Measurements from ENCODE around the gene PDLIM5. TPM values are rescaled to one million over a fixed set of nuclear protein-coding genes. Genes with fewer than 3 reads are reported as not detected.
"Not testable (repeated sequence)": the region's sequence is repeated elsewhere in the genome, so short reads cannot be mapped to it uniquely, and the experiment has no call there.

PDLIM5 gene
- total RNA-seq, 1 donor from 2014 or later: 1,169 TPM

DNA sequence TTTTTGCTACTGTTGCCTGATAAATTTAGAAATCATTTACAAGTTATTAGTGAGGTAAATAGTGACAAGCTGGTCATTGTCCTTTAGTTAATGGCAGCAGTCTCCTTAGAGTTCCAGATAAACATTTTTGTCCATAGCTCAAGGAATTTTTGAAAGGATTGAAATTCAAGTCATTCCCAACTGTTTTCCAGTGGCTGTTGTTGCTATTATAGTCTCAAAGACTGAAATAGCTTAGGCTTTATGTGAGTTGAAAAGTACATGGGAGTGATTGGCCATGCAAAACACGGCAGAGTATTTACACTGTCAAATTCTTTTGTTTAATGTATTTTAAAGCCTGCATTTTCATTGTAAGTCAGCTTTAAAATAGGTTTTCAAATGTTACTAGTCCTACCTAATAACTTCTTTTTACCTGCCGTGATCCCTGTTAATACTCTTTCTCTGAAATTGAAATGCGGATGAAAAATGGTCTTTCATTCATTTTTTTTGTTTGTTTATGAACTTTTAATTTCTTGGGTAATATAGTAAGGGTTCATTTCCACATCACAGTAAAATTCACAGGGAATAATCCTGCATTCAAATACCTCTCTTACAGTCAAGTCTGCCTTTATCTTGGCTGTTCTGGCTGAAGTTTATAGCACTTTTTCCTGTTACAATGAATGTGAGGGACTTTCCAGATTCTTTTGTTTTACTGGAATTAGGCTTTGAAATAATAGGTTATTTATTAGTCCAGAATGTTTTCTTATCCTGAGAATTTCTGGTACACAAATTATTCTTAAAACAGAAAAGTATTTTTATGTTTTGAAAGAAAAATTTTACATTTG is 85.1 kb downstream of the PDLIM5 start:
- intact Hi-C loops (cut with micrococcal nuclease): no loop called here
- DNase-seq (no peak), ATAC-seq (no peak)

- DNase-seq: no peak
- no peak for ATAC-seq
- intact Hi-C loops (cut with micrococcal nuclease): no loop called here
These were observed 86.3 kb downstream of the PDLIM5 start for GRCh38 chr4:94537921-94538628.

DNA sequence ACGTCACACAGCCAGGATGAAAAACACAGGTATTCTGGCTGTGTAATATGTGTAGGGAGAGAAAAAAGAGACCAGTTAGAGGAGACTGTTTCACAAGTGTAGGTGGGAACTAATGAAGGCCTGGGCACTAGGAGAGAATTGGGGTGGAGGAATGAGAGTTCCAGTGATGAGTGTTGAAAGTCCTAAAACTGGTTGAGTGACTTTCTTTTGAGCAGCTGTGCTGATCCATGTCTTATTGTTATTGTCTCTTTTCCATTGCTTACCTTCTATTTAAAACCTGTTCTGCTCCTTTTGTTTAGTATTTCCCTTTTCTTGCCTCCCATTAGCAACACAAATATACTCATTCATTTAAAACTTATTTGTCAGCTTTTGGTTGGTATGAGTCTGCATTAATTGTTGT is 88.7 kb downstream of the PDLIM5 start:
- DNase-seq: no peak
- no peak for ATAC-seq
- intact Hi-C loops (cut with micrococcal nuclease): loop anchor here (10.0 kb wide), 1 partner anchor 86 kb away; the partner anchor contains the start of gene PDLIM5

DNA sequence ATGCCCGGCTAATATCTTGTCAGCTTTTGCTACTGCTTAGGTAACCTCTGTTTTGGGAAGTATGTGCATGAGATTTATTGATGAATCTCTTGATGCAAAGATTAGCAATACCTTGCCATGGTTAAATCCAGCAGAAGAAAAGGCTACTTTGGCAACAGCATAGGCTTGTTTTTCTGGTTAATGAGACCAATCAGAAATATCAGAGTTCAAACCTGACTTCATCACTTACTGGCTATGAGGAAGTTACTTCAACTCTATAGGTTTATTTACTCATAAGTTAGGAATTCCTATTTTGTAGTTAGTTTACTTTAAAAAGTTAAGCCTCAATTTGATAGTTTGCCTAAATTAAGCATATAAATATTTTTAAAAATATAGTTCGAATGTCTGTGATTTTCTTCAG is 93.1 kb downstream of the PDLIM5 start:
- intact Hi-C loops (cut with micrococcal nuclease): loop anchor here (10.0 kb wide), 1 partner anchor 90 kb away; the partner anchor contains the start of gene PDLIM5
- no peak for ATAC-seq

GRCh38 chr4:94545296-94545695 is 93.6 kb downstream of the PDLIM5 start:
- intact Hi-C loops (cut with micrococcal nuclease): loop anchor here (10.0 kb wide), 1 partner anchor 90 kb away; the partner anchor contains the start of gene PDLIM5
- no peak for ATAC-seq

More for the DNA sequence above, 93.1 kb downstream of the PDLIM5 start:
- DNase-seq: no peak

DNA sequence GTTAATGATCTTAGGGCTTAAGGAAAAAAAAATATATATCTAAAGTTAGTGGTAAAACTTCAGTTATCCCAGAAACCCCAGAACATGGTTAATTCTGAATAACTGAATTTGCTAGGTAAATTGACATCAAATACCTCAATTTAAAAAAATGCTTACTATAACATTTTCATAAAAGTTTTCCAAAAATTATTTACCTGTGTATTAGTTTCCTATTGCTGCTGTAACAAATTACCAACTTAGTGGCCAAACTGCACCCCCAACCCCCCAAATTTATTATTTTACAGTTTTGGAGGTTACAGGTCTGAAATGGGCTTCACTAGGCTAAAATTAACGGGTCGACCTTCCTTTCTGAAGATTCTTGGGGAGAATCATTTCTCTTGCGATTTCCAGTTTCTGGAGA is 95.2 kb downstream of the PDLIM5 start:
- ATAC-seq (no peak), DNase-seq (no peak)
- intact Hi-C loops (cut with micrococcal nuclease): loop anchor here (10.0 kb wide), 1 partner anchor 92 kb away; the partner anchor contains the start of gene PDLIM5

More at GRCh38 chr4:94545296-94545695, 93.6 kb downstream of the PDLIM5 start:
- no peak for DNase-seq

GRCh38 chr4:94548571-94548970 is 96.8 kb downstream of the PDLIM5 start:
- DNase-seq (no peak), ATAC-seq (peak; percentile 75)
- intact Hi-C loops (cut with micrococcal nuclease): loop anchor here (10.0 kb wide), 1 partner anchor 94 kb away; the partner anchor contains the start of gene PDLIM5

DNA sequence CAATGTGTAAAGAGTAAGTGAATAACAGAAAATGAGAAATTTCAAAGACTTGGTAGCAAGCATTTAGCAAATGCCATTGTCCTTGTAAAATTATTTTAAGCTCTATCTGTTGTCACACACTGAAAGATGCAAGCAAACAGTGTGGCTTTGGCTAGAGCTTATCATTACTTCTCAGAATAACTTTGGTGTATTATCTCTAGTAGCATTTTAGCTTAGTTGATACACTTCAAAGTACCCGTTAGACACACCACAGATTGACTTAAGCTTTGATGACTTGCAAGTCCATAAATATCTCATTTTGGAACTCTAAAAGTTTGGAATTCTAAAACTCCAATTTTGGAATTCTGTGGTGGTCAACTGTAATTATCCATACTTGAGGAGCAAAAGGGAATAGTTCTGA is 98.6 kb downstream of the PDLIM5 start:
- intact Hi-C loops (cut with micrococcal nuclease): no loop called here
- no peak for DNase-seq
- ATAC-seq: peak; percentile 70

DNA sequence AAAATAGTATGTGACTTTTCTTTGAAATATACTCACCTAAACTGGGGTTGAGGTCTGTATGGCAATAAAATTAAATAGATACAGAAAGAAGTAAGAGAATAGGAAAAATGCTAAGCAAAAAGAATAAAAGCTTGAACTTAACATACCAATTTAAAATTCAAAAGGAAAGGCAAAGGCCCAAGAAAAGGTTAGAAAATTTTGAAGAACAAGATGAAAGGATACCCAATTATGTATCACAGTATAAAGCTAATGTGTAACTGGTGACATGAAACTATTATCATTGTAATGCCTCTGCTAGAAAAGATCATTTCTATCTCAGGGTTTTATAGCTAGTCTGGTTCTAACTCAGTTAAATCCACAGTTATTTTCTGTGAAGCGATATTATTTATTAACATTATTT is 99.1 kb downstream of the PDLIM5 start:
- DNase-seq (no peak), ATAC-seq (no peak)
- intact Hi-C loops (cut with micrococcal nuclease): no loop called here

DNA sequence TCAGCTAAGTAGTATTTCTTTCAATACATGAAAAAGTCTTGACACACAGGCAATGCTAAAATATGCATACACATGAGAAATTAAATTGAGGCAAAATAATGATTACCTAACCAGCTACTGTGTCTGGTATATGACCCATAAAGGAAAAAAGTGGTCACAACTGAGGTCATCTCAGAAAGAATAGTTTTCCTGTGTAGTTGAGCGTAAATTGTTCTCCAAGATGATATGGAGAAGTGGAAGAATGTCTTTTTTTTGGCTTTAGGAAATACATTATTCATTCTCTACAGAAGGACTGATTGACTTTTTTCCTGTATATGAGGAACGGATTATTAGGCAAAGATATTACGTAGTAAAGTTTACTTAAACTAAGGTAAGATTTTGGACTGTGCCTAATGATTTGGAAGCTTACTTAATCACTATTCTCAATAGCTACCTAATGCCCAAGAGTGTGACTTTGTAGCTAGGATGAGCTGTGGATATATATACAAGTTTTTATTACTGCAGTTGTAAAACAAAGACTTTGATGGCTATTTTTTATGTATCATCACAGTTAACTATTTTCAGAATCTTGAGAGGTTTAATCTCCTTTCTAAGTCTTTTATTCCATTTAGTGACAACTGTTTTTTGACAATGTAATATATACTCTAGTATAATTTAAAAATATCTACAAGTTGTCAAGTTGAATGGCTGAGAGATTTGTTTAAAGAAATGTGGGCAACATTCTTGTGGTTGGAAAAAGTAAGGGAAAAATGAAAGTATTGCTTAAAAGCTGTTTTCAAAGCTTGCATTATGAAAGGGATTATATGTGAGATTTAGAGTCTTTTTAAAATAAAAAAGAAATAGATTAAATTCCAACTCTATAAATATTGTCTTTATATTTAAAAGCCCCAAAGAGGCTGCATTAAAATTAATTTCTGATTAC is 100.2 kb downstream of the PDLIM5 start:
- intact Hi-C loops (cut with micrococcal nuclease): no loop called here
- DNase-seq: no peak

DNA sequence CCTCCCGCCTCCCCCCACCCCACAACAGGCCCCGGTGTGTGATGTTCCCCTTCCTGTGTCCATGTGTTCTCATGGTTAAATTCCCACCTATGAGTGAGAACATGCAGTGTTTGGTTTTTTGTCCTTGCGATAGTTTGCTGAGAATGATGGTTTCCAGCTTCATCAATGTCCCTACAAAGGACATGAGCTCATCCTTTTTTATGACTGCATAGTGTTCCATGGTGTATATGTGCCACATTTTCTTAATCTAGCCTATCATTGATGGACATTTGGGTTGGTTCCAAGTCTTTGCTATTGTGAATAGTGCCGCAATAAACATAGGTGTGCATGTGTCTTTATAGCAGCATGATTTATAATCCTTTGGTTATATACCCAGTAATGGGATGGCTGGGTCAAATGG is 104.3 kb downstream of the PDLIM5 start:
- ATAC-seq; DNase-seq; intact Hi-C loops (cut with micrococcal nuclease): not testable (repeated sequence)

More for the DNA sequence above, 100.2 kb downstream of the PDLIM5 start:
- no peak for ATAC-seq

DNA sequence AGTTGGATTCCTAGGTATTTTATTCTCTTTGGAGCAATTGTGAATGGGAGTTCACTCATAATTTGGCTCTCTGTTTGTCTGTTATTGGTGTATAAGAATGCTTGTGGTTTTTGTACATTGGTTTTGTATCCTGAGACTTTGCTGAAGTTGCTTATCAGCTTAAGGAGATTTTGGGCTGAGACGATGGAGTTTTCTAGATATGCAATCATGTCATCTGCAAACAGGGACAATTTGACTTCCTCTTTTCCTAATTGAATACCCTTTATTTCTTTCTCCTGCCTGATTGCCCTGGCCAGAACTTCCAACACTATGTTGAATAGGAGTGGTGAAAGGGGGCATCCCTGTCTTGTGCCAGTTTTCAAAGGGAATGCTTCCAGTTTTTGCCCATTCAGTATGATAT is 105.9 kb downstream of the PDLIM5 start:
- DNase-seq; ATAC-seq; intact Hi-C loops (cut with micrococcal nuclease): not testable (repeated sequence)

DNA sequence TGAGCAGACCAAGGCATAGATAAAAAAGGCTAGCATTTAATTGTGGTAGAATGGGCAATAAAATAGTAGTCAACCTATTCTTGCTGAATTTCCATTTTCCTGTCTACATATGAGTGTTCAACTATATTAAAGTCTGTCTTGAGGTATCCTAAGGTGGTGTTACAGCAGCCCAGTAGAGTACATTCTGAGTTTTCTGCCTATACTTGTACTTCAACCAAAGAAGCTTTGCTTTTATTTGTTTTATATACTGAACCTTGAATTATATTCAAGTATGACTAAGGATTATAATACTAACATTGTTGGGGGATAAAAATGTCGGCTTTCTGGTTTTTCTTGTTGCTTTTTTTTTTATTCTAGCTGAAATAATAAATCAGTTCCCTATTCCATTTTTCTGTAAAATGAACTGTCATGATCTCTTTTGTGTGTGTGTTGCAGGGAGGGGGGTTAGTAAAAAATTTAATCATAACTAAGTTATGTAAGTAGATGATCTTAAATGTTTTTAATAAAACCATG is 106.7 kb downstream of the PDLIM5 start:
- ATAC-seq (no peak), DNase-seq (no peak)

GRCh38 chr4:94559351-94559806 is 107.6 kb downstream of the PDLIM5 start:
- intact Hi-C loops (cut with micrococcal nuclease): no loop called here
- DNase-seq: no peak
- peak; percentile 3 for ATAC-seq

More for the DNA sequence above, 106.7 kb downstream of the PDLIM5 start:
- intact Hi-C loops (cut with micrococcal nuclease): no loop called here

DNA sequence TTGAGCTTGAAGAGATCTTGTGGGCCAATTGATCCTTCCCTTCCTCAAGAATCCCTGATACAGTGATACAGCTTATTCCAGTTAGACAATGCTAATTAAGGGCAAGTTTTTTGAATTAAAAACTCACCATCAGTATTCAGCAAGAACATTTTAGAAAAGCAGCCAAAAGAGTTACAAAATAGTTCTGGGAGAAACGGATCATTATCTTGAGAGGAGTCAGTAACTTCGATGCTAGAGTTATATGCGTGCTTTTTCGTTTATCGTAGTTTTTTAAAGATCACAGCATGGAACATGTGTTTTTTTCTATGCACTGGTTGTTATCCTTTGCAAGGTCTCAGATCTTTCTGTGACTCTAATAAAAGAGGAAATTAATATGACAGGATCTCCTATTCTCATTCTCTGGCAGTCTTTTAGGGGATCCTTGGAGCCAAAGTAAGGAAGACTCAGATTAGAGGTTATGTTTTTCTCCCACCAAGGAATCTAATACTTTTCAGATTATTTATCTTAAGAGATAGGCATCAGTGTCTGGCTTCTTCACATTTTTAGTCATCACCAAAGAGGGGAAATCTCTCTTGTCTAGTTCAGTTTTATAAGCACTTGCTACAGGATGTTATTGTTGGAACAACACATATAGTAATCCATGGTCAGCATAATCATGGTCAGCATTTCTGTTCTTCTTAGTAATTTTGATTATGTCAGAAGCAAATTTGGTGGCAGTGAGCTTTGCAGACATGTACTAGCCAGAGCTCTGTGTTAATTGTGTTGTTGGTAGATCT is 109.7 kb downstream of the PDLIM5 start:
- DNase-seq (no peak), ATAC-seq (peak; percentile 42)
- intact Hi-C loops (cut with micrococcal nuclease): no loop called here

DNA sequence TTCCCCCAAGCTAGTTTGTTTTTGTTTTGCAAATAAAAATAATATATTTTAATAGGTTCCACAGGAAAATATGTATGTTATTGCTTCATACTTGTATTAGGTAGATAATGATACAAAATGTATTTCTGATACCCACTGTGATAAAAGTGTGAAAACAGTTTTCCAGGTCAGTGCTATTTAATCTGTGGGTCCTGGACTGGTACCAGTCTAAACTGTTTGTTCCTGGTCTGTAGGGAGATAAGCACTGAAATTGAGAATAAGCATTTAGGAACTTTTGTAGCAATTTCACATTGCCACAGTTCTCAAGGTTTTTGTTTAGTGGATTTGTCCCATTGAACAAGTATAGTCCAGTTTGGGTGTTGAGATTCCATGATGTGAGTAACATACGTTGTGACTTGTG is 110.5 kb downstream of the PDLIM5 start:
- no peak for DNase-seq
- intact Hi-C loops (cut with micrococcal nuclease): no loop called here
- no peak for ATAC-seq

DNA sequence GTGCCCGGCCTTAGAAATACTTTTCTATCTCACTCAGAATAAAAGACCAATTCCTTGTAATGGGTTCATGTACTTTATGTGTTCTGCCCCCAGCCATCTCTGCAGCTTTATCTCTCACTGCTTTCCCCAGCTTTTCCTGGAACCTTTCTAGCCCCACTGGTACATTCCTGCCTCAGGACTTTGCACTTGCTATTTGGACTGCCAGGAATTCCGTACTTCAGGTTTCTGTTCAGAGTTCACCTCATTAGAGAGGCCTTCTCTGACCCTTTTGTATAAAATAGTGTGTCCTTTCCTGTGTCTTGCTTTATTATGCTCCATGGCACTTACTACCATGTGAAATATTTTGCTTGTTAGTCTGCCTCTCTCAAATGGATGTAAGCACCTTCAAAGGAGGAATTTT is 112.5 kb downstream of the PDLIM5 start:
- intact Hi-C loops (cut with micrococcal nuclease): no loop called here
- ATAC-seq: peak; percentile 6
- no peak for DNase-seq

- intact Hi-C loops (cut with micrococcal nuclease): no loop called here
These were observed 114.7 kb downstream of the PDLIM5 start for GRCh38 chr4:94566420-94566819.

More at GRCh38 chr4:94566420-94566819, 114.7 kb downstream of the PDLIM5 start:
- DNase-seq (no peak), ATAC-seq (no peak)
